Measurements from ENCODE around the gene MYH15. TPM values are rescaled to one million over a fixed set of nuclear protein-coding genes. Genes with fewer than 3 reads are reported as not detected.
"Not testable (repeated sequence)": the region's sequence is repeated elsewhere in the genome, so short reads cannot be mapped to it uniquely, and the experiment has no call there.

MYH15 gene
- total RNA-seq, 1 experiment from 2014 or later = 1.7 TPM

GRCh38 chr3:108388136-108389132 lies 122.0 kb downstream of the MYH15 start:
- DNase-seq (ENCODE audit: low spot score) = no peak

GRCh38 chr3:108387063-108387462 lies 123.3 kb downstream of the MYH15 start:
- no peak for DNase-seq (ENCODE audit: low spot score)

GRCh38 chr3:108383306-108383705 lies 127.1 kb downstream of the MYH15 start:
- DNase-seq (ENCODE audit: low spot score) = no peak

- no peak for DNase-seq (ENCODE audit: low spot score)
Measured at GRCh38 chr3:108381529-108382140, 128.8 kb downstream of the MYH15 start.

- no peak for DNase-seq (ENCODE audit: low spot score)
Measured at GRCh38 chr3:108380128-108380795, 130.1 kb downstream of the MYH15 start.

- not testable (repeated sequence) for DNase-seq (ENCODE audit: low spot score)
Measured at GRCh38 chr3:108378952-108379342, 131.4 kb downstream of the MYH15 start.

GRCh38 chr3:108378153-108378951 lies 132.0 kb downstream of the MYH15 start:
- no peak for DNase-seq (ENCODE audit: low spot score)

GRCh38 chr3:108377384-108377783 lies 133.0 kb downstream of the MYH15 start:
- DNase-seq (ENCODE audit: low spot score) = no peak

GRCh38 chr3:108376026-108376425 lies 134.4 kb downstream of the MYH15 start:
- DNase-seq (ENCODE audit: low spot score) = no peak

GRCh38 chr3:108359011-108359410 lies 151.4 kb downstream of the MYH15 start:
- DNase-seq (ENCODE audit: low spot score) = no peak

- no peak for DNase-seq (ENCODE audit: low spot score)
Measured at GRCh38 chr3:108357042-108357441, 153.4 kb downstream of the MYH15 start.

- DNase-seq (ENCODE audit: low spot score) = no peak
Measured at GRCh38 chr3:108354562-108354961, 155.8 kb downstream of the MYH15 start.

- no peak for DNase-seq (ENCODE audit: low spot score)
Measured at GRCh38 chr3:108352176-108352575, 158.2 kb downstream of the MYH15 start.

- DNase-seq (ENCODE audit: low spot score) = no peak
Measured at GRCh38 chr3:108346301-108347227, 163.8 kb downstream of the MYH15 start.

- no peak for DNase-seq (ENCODE audit: low spot score)
Measured at GRCh38 chr3:108345492-108346205, 164.7 kb downstream of the MYH15 start.

GRCh38 chr3:108343491-108343890 lies 166.9 kb downstream of the MYH15 start:
- DNase-seq (ENCODE audit: low spot score) = no peak

- DNase-seq (ENCODE audit: low spot score) = peak; percentile 13
Measured at GRCh38 chr3:108342837-108343486, 167.4 kb downstream of the MYH15 start.

- no peak for DNase-seq (ENCODE audit: low spot score)
Measured at GRCh38 chr3:108341911-108342310, 168.5 kb downstream of the MYH15 start.

- DNase-seq (ENCODE audit: low spot score) = no peak
Measured at GRCh38 chr3:108338901-108339545, 171.4 kb downstream of the MYH15 start.

Data from A172 (cell line).